GM19438 (cell line): ENCODE measurements around the gene PARD3.

ENCODE experiments used
- ATAC-seq: cut with Tn5 transposase; IDR thresholded peaks from one replicate; pipeline ENCODE4 v1.9.1; 2021; ENCODE audit warnings: low read depth; ENCODE audit not compliant: unreplicated experiment

The PARD3 gene

DNA sequence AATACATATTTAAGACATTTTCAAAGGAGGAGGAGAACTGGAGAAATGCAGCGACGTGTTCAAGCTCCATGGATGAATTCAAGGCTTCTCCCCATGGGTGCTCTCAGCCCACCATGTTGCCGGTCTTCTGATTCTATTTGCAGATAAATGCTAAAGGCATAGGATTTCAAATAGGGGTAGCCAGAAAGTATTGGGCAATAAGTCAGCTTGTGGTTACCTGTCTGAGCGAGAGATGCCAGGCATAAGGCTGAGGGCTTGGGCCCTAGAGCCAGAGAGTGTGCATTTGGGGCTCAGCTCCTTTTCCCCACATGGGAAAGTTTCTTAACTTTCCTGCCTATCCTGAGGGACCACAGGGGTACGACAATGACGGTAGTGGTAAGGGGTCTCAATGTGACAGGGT lies 180.0 kb downstream of the PARD3 start:
- no peak for ATAC-seq

DNA sequence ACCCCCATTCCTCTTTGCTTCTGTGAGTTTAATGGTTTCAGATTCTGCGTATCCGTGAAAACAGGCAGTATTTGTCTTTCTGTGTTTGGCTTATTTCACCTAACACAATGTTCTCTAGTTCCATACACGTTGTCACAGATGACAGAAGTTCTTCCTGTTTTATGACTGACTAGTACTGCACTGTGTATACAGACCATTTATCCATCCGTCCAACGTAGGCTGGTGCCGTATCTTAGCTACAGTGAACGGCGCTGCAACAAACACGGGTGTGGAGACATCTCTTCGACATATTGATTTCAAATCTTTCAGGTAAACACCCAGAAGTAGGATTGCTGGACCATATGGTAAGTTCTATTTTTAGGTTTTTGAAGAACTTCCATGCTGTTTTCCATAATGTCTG lies 181.7 kb downstream of the PARD3 start:
- ATAC-seq = no peak

DNA sequence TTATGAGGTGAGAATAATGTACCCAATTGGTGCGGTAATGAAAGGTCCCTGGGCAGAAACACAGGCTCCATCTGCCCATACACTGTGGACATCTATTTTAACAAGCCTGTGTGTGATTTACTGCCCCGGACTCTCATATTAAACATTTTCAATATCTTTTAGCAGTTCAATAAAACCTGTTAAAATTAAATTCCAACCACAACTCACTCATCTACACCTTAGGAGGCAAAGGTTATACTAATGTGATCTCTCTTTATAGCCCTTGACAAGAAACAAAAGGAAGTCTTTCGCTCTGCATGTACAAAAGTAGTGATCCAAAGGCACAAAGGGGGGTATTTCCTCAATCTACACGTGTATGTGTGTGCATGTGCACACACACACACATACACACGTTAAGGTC lies 186.0 kb downstream of the PARD3 start:
- ATAC-seq = no peak

DNA sequence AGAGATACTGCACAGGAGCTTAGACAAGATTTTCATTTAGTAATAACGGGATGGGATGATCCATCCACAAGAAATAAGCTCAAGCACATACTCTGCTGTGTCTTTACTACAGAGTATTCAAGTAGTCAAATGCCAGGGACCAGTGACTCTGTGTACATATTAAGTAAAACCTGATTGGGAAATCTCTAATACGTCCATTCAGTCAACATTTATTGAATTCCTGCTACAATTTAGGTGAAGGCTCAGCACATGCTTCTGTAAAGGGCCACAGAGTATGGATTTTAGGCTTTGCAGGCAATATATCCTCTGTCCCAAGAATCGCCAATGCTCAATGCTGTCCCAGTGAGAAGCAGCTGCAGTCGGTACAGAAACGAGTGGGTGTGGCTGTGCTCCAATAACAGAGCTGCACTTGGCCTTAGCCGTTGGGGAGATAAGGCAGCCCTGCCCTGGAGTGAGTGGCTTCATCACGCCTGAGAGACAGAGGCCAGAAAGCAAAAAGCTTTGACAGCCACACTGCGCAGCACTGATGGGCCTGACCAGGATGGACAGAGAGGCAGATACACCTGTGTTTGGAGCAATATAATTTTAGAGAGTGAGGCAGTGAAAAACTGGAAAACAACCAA lies 186.8 kb downstream of the PARD3 start:
- ATAC-seq = no peak

DNA sequence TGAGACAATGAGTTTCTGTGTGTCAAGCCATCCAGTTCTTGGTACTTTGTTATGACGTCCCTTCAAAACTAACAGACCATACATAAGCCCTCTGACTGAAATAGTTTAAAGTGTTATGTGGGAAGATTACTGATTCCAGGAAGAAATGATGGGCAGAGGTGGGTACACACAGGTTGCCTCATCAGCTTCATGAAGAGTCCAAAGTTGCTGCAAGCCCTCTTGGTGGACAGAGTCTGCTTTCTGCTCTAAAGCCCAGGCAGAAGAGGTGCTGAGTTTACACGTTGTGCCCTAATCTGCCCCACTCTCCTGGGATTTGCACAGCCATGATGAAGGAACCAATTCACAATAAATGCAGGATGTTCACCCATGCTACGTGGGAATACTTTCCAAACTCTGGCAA lies 187.4 kb downstream of the PARD3 start:
- ATAC-seq = no peak

DNA sequence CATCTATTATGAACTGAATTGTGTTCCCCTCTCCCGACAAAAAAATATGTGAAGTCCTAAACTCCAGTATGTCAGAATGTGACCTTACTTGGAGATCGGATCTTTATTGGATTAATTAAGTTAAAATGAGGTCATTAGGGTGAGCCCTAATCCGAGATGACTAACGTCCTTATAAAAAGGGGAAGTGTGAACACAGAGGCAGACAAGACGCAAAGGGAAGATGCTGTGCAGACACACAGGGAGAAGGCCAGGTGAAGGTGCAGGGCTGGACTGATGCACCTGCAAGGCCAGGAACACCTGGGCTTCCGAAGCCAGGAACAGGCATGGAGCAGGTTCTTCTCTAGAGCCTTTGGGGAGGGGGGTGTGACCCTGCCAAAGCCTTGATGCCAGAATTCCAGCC lies 187.8 kb downstream of the PARD3 start:
- ATAC-seq = no peak

DNA sequence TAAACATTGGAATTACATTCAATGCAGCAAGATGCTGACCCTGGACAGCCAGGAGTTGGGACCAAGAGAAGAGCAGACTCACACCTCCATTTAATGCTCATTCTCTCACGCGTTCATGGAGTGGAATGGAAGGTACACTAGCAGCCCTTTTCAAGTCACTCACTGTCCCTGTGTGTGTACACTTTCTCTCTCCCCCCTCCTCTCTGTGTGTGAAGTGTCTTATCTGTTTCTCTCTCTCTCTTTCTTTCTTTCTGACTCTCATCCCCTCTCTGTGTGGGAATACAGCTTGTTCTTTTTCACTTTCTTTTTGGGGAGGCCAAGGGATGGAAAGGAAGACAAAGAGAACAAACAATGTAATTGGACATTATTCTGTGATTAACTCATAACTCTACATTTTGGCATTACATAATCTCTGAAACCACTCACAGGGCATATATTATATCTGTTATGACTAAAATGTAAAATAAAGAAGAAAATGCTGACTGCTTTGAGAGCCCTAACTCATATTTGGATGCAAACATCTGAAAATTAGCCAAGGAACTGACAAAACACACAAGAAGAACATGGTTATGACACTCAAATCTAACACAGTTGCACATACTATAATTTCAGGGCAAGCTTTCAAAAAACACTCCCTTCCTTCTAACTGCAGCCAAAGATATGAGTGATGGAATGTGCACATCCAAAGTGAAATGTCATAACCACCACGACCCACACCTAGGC lies 188.8 kb downstream of the PARD3 start:
- ATAC-seq = no peak

DNA sequence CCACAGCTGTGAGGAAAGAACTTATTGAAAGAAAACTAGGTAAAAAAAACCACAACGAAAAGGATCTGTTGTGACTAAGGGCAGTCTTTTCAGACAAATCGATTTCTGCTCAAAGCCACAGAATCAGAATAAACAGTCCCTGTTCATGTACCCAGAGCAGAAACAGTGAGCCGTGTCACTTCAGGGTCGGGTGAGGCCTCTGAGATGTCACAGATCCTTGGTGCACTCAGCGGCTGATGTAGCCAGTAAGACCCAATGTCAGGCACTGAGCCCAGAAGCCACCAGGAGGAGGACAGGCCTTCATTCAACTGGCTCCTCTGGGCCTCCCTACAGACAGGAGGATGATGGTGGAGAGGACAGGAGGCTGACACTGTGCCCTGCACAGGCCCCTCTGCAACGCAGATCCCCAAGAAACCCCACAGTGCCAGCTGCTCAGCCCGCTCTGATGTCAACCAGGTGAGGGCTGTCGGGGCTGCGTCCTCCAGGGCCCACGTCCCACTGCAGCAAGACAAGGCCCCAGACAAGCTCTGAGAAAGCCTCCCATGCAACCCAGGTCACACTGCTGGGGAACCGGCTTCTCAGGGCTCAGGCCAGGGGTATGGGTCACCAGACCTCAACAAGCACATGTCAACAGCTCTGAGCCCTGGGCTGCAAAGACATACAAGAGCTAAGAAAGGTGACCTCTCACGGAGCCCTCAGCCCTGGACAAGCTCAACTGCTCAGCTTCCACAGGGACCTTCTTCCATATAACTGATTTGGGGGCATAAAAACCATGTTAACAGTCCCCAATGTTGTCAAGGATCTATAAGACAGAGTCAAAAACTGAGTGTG lies 190.6 kb downstream of the PARD3 start:
- ATAC-seq = no peak

DNA sequence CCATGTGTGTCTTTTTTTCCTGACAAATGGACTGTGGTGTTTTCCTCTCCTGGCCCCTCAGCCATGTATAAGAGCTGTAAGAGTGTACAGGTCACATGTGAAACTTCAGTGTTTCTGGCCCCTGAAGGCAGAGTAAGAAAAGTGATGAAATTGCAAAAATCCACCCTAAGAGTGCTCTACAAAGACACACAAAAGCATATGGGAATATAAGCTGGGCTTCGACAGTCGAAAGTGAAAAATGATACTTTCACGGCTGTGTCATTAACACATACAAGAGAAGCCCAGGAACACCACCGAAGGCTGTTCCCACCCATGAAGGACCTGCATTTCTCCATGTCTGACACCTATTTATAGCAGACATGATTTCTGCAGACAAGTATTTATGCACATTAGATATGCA lies 192.2 kb downstream of the PARD3 start:
- ATAC-seq = no peak

DNA sequence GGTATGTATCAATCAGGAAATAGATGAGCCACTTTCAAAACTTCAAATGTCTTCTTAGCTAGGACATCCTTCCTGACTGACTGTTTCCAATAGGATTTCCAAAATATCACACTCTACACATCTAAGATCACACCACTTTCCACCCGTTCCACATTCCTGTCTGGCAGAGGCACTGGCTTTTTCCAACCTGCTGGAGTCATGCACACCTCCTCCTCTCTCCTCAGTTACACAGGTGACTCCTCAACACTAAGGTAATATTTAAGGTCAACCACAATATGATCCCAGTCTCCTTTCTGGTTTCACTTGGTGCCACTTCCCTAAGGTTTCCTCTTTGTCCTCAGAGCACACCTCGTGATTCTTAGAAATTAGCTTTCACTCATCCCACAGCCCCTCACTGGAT lies 196.5 kb downstream of the PARD3 start:
- no peak for ATAC-seq

DNA sequence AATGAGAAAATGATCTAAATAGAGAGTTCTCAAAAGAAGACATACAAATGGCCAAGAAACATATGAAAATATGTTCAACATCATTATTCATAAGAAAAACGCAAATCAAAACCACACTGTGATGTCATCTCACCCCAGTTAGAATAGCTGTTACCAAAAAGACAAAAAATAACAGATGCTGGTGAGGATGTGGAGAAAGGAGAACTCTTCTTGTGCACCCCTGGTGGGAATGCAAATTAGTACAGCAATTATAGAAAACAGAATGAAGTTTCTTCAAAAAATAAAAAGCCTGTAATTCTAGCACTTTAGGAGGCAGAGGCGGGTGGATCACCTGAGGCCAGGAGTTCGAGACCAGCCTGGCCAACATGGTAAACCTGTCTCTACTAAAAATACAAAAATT lies 199.3 kb downstream of the PARD3 start:
- ATAC-seq = no peak

DNA sequence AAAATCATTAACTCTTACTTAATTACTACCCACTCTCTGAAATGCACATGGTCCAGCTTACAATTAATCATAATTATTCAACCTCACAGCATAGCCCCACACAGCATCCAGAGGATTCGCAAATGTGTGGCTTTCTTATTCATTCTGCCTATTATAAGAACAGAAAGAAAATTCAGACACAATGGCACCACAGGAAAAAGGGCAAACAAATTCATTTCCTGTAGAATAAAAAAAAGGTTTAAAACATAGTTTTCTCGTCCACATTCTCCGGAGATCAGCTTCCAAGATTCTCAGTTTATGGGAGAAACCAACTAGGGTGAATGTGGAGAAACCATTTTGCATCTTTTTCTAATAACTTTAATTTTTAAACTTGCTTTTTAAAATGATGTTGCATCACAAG lies 201.6 kb downstream of the PARD3 start:
- no peak for ATAC-seq

DNA sequence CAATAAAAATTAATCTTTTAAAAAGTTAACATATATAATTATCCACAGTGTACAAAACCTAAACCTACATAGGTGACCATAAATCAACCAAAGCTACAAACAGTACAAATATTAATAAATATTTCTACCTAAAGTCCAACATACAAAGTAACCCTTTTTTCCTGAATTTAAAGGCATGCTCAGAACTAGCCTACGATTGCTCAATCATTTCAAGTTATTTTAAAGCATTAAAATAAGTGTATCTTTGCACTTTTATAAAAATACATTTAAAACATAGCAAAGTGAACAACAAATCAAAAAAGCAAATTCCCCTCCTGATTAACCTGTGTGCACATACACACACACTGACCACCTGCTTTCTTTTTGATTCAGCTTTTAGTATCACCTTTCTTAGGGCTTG lies 202.2 kb downstream of the PARD3 start:
- no peak for ATAC-seq

DNA sequence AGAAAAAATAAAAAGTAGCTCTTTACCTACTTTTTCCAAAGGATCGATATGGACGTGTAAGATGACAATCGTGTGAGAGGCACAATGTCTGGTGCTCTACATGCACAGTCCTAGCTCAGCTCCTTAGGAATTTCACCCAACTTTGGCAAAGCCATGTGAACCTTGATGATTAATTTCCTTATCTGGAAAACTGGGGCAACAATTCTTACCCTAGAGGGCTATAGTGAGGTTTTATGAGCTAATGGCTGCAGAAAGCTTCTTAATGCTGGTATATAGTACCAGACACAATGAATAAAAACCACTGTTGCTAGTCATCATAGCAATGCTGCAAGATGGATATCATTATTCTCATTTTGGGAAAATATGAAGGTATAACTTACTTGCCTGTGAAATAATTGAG lies 202.7 kb downstream of the PARD3 start:
- ATAC-seq = no peak

DNA sequence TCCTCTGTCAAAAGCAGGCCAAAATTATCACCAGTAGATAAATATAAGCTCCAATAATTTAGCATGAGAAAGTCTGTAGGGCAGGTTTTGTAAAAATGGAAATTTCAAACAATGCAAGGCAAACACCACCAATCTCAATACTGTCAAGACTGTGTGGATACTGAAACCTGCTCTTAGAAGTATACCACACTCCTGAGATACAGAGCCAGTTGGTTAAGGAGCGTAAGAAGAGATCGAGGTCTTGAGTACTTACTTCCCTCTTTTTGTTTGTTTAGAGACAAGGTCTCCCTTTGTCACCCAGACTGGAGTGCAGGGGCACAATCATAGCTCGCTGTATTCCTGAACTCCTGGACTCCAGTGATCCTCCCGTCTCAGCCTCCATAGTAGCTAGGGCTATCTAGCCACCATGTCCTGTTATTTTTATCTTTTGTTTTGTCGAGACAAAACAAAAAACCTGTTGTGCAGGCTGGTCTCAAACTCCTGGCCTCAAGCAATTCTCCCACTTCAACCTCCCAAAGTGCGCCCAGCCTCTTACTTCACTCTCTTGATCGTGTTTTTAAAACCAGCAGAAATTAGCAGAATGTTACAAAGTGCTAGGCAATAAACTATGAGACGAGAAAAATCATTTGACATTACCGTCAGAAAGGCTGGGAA lies 205.7 kb downstream of the PARD3 start:
- ATAC-seq = no peak

DNA sequence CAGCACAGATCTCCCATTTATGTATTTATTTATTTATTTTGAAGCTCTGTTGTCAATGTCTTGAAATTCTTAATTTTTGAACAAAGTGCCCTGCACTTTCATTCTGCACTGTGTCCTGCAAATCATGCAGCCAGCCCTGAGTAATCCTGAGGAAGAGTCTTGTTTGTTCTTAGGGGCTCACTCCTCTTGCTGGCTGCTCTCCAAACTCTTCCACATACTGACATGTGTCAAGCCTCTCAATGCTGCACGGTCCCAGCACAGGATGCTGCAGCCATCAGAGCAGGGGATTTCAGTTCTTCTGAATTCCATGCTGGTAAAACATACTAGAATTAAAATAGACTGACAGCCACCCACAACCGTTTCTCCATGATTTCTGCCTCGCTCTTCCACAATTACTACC lies 207.2 kb downstream of the PARD3 start:
- no peak for ATAC-seq

DNA sequence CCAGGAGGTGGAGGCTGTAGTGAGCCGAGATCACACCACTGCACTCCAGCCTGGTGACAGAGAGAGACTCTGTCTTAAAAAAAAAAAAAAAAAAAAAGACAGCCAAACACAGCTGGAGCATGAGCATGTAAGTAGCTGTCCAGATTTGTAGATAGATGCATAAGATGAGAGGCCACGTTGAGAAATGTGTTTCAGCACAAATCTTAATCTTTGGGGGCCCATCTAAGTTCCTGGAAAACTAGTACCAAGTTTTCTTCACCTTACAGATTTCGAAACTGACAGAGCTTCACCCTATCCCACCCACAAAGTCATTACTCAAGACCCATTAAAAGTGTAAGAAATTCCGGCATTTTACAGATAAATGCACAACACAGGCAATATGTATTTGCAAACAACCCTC lies 208.2 kb downstream of the PARD3 start:
- no peak for ATAC-seq

DNA sequence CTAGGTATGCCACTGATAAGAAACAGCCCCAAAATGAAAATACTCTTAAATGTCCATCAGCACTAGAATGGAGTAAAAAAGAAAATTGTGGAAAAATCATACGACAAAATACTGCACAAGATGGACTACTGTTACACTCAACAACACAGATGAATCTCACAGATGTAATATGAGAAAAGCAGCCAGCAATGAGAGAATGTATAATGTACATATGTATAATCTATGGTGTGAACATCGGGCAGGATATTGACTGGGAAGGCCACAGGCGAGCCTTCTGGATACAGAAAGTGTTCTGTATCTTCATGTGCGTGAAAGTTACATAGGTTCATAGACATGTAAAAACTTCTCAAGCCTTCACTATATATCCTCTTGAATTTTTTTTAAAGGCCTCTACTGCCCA lies 212.6 kb downstream of the PARD3 start:
- no peak for ATAC-seq

DNA sequence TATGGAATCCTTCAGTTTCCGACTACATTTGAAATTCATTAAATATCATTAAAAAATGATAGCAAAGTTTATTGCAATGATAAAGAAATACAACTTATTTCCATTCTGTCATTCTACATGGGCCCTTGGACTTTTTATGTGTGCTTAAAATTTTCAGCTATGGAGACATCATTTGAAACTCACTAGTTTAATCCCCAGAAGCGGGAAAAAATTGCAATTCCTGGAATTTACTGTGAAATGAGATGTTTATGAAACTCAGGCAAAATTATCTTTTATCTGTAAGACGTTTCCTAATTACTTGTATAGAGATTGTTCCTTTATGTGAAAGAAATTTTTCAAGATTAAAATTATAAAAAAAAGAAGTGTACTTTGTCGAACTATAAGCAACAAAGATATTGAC lies 213.4 kb downstream of the PARD3 start:
- no peak for ATAC-seq

DNA sequence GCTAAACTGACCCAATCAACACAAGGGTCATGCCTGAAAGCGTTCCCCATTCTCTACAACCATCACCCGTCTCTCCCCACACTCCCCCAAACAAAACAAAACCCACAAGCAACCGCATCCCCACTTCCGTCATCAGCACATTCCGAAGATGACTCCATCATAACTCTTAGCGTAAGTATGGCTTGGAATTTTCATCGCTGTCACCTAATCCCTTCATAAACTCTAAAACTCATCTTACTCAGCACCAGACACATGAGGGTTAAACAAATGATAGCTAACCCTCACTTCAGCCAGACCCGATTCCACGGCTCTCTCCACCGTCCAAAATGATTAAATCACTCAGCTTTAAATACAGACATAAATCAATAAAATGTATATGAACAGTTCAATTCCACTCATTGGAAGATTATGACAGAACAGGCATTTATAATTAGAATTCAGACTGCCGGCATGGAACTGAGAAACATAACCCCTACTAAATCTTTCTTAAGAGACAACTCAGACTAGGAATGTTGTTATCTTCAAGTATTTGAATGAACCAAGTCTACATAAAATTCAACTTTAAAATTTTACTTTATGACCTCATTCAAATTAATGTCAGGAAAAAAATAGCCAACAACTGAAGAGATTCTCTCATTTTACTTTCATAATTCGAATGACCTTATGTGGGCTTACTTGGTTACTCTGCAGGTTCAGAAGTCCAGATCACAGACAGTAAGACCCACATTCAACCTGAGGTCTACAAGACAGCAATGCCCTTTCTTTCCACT lies 215.9 kb downstream of the PARD3 start:
- ATAC-seq = no peak

DNA sequence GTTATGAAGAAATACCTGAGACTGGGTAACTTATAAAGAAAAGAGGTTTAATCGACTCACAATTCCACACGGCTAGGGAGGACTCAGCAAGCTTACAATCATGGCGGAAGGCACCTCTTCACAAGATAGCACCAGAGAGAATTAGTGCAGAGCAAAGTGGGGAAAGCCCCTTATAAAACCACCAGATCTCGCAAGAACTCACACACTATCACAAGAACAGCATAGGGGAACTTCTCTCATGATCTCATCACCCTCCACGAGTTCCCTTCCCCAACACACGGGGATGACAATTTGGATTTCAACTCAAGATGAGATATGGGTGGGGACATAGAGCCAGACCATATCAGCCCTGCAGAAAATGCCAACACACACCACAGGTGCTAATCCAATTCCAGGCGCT lies 218.7 kb downstream of the PARD3 start:
- ATAC-seq = no peak
